Stimulated activated naive CD4-positive, alpha-beta T cell treated with Interleukin-2 at 50 U/mL for 16 hours (primary cell): ENCODE data around the gene MED14.

Experiments used
- DNase-seq: peaks from one replicate; lab custom pipeline; 2025; lab: John Stamatoyannopoulos, UW

MED14 gene

DNA sequence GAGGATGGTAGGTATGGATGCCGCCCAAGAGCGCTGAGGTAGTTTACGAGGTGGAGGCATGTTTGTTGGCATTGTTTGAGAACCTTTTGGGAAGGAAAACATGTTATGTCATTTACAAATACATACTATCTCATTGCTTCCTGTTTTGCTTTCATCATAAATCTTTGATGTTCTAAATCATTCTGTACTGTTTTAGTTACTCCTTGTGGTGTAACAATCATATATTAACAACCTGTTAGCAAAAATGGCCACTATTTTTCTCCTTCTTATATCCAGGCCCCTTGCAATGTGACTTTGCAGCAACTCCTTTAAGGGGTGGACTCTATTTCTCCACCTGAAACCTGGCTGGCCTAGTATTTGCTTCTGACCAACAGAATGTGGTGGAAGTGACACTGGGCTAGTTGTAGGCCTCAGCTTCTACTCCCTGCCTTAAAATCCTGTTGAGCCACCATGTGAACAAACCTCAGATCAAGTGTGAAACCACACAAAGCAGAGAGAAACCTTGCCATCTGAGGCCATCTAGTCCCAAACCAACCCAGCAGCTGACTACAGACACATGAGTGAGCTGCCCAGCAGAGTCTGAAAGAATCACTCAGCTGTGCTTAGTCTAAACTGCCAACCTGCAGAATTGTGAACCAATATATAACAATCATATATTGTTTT lies 72.1 kb downstream of the MED14 start:
- DNase-seq, result no peak

DNA sequence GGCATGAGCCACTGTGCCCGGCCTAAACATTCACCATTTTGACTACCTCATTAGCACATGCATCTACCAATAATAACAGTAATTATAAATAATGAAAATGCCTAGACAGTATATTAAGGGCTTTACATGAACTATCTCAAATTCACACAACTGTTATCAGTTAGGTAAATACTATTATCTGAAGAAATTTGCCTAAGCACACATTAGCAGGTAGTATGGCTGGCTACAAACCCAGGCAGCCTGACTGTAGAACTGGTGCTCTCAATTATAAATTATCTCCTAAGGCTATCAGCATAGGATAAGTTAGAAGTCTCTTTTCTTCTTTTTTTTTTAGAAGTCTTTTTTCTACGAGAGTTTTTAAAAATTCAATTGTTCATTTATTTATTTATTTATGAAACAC lies 73.9 kb downstream of the MED14 start:
- no peak for DNase-seq

DNA sequence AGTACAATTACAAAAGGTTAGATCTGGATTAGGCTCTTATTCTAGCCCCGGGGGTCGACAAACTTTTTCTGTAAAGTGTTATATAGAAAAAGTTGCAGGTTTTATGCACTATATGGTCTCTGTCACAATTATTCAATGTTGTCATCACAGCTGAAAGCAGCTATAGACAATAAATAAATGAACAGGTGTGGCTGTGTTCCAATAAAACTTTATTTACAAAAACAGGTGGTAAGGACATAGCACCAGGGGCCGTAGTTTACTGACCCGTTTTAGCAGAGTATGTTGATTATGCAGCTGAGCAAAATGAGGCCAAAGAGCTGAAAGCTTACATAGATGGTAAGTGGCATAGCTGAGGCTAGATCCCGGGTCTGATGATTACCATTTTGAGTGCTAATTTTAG lies 75.0 kb downstream of the MED14 start:
- DNase-seq, result no peak

DNA sequence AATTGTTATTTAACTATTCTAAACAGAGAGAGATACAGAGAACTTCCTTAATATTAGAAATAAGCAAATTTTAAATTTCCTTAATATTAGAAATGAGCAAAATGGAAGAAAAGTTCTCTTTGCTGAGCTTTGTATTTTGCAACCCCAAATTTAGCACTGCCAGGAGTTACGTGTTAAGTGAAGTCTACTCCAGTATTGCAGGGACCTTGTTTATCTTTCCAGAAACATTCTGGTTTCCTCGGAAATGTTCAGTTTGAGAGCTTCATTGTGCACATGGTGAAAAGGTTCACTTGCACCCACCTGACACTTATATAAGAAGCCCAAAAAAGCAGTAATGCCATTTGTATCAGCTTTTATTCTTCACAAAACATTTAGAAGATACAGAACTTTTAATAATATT lies 81.8 kb downstream of the MED14 start:
- no peak for DNase-seq

DNA sequence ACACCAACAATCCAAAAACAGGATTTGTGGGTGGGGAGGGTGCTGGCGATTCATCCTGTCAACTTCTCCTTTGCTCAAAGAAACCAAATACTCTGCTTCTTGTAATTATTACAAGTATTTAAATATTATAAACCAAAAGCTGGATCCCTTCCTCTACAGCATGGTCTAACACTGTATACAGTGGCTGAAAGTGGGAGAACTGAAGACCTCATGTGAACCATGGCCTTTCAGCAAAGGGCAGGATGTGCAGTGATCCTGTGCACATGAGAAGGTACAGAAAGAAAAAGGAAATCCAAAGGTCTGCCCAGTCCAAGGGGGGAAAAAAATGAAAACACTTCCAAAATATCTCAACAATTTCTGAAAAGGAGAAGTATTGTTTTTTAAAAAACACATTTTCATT lies 82.7 kb downstream of the MED14 start:
- no peak for DNase-seq

DNA sequence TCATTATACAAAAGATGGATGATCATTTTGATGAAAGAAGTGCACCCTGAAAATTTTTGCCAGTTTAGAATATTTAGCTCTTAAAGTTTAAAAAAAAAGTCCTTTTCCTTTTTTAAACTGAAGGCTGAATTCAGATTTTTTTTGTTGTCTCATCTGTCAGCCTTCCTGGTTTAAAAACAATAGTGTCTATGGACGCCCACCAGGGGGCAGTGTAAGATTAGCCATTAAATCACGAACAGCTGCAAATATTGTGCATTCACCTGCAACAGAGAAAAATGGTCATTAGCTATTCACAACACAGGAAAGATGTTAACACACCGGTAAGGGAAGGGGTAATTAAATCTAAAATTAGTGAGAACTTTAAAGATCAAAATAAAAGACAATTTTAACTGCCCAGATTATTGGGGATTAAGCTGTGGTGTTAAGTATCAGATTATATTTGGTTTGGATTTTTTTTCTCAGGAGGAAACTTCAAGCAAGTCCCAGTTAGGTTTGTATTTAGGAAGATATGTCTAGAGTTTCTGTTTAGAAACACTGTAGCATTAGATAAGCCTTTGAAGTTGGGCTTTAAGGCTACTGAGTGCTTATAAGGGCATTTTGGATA lies 83.6 kb downstream of the MED14 start:
- DNase-seq, result peak; percentile 50

DNA sequence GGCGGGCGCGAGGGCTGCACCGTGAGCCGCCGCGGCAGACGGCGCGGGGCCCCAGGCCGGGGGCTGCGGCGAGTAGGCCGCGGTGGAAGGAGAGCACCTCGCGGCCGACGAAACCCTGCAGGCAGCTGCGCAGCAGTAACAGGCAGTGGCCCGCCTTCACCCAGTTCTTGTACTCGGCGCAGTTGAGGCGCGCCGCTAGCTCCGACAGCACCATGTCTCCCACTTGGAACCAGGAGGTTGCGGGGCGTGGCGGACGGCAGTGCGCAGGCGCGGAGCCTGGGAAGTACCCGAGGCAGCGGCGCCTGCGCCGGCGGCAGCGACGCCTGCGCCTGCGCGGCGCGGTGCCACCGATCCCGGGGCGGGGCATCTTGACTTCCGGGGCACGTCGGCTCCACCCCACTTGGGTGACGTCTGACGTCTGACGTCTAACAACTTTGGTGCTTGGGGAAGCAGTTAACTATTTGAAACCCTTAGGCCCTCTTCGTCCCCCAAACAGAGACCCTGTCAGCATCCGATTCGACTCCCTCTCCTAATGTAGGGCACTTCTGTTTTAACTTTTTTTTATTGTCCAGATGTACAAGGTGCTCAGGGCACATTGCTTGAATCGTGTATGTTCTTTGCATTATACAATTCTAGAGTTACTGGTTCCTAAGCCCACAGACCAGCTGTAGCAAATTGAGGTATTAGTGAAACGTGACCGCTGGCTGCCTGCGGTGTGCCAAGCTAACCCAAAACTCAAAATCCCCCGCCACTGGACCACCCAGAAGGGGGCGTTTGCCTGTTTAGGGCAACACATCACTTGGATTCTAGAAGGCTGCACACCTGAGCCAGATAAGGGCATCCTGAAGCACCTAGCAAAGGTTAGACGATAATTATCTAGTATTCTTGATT lies 87.8 kb downstream of the MED14 start, which contains the start of gene CXorf38:
TSS of gene CXorf38 (minus strand) at position 255 of the 891 bp plus-strand sequence. CDS start at position 214, 41 bp downstream.
- peak; percentile 88 for DNase-seq

DNA sequence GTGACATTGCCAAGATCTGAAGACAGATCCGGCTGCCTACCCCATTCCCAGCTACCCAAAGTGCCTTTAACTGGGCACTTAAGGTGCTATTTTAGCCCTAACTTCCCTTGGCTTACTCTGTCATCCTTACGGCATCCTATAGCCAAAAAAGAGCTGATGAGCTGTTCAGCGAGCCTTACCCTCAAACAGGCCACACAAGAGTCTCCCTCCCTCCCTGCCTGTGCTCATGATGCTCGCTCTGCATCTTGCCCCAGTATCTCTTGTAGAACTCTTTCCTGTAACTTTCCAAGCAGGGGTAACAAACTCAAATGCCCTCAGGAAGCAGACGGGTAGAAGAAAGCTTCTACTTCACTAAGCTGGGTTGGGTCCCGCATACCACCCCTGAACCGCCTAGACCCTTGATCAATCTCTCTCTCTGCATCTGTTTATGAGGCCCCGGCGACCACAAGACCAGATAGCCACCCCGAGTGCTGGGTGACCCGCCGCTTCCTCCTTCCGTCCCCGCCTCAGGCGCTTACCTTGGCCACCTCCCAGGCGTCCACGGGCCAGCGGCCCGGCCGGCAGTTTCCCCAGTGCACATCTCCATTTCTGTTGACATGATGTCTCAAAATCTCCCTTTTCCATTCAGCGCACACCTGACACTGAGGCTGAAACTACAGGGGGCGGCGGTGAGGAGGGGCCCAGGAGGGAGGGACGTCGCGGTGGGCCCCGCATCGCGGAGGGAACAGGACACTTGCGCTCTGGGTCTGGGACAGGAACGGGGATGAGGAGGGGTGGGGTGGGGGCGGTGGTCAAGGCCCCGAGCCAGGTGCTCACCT lies 88.6 kb downstream of the MED14 start:
- DNase-seq, result peak; percentile 12

DNA sequence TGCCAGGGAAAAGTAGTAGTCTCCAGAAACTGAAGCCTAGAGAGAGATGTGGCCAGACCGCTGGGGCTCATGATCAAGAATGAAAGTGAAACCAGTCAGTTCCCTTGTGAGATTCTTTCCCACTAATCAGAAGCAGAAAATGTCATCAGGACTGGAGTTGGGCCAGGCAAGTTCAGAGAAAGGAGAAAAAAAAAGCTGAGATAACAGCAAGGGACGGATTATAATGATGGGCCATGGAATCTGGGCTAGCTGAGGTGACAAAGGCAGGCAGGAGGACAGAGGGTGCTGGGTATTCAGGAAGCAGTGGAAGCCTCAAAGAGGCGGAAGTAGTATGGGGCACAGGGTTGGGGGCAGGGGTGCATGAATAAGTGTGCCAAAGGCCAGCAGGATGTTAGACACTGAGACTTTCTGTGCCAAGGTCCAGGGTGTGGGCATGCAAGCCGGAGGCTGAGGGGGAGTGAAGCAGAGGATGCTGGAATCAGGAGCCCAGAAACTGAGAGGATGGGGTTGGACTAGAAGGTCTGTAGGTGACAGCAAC lies 90.5 kb downstream of the MED14 start:
- peak; percentile 1 for DNase-seq

DNA sequence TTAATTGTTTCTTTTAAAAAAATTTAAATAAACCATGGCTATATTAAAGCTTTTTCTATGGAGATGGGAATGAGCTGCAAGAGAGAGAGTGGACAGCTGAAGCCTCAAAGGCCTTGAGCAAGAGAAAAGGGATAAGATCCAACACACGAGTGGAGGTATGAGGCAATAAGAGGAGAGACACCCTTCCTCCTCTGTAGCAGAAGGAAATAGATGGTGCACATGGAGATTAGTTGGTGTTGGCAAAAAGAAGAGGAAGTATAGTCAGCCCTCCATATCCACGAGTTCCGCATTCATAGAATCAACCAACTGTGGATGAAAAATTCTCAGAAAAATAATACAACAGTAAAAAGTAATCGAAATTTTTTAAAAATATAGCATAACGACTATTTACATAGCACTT lies 91.2 kb downstream of the MED14 start:
- no peak for DNase-seq

DNA sequence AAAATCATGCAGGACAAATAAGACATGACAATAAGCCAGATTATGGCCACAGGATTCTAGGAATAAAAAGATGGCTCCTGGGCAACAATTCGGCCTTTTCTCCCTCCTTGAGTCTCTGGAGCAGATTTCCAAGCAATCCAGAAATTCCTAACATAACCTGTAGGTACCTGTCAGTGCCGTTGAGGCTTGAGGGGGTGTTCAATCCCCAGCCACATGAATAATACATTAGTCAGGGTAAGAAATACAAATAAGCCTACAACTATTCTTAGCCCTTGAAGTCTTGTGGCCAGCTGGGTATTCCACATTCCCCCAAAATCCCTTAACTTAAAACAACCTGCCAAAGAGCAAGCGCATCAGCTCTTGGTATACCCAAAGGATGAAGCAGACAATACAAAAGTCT lies 97.7 kb downstream of the MED14 start:
- DNase-seq, result no peak

DNA sequence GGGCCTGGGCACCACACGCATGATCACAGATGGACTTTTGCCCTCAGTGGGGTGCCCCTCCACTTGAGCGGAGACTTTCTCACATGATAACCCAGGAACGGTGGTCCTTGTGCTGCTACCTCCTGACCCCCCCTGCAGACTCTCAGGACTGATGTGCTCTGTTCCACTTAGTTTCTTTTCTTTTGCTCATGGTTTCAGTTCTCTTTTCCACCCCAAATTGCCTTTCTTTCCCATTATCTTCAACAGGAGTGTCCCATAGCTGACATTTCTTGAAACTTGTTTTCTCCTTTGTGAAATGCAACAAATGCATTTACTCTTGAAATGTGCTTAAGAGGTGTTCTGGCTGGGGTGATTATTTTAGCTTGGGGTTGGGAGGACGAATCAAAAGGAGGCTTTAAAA lies 103.1 kb downstream of the MED14 start:
- no peak for DNase-seq

DNA sequence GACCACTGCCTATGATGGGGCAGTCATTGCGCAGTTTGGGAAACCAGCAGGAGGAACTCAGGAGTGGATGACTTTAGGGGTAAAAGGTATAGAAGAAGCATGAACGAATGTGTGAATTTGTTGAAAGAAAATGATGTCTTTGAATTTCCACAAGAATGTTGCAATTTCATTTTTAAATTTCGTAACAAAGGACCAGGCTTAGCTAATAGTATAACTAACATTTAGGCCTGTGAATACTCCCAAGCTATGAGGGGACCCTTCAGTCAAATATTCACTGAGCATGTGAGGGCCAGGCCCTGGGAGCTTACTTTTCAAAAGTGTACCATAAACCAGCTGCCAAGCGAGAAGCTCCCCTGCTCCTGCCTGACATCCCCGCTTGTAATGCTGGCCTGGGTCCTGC lies 106.8 kb downstream of the MED14 start:
- DNase-seq, result no peak

DNA sequence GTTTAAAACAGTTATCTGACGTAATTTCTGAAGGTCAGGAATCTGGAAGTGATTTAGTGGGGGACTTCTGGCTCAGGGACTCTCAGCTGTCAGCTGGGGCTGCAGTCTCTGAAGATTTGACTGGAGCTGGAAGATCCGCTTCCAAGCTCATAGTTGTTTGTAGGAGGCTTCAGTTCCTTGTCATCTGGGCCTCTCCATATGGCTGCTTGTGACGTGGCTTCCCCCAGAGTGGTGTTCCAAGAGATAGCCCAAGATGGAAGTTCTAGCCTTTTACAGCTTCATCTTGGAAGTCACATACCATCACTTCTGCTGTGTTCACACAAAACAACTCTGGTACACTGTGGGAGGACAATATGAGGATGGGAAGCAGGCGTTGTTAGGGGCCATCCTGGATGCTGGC lies 110.0 kb downstream of the MED14 start:
- DNase-seq, result no peak

DNA sequence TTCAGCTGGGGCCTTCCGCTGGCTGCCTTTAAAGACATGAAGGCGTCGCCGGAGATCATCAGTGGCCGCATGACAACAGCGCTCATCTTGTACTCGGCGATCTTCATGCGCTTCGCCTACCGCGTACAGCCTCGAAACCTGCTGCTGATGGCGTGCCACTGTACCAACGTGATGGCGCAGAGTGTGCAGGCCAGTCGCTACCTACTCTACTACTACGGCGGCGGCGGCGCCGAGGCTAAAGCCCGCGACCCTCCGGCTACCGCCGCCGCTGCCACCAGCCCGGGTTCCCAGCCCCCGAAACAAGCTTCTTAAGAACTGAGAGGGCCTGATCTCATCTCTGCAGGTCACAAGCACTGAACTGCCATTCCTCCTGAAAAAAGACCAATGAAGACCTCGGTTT lies 111.7 kb downstream of the MED14 start:
- DNase-seq, result no peak

DNA sequence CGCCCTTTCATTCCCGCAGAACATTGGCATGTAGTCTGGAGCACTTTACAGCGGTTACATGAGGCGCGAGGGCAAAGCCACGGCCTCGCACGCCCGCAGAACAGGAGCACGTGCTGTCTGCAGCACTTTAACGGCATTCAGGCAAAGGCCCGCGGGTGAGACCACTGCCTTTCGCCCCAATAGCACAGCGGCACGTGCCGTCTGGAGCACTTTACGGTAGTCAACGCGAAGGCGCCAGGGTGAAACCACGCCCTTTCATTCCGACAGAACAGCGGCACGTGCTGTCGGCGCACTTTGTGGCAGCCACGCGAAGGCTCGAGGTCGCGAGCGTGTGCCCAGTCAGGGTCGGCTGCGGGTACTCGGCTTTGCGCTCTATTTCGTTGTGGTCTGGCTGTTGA lies 112.2 kb downstream of the MED14 start, which contains the start of gene MPC1L:
TSS of gene MPC1L (plus strand) at position 290 of the 398 bp plus-strand sequence. CDS start 138 bp downstream, outside the sequence.
- no peak for DNase-seq

DNA sequence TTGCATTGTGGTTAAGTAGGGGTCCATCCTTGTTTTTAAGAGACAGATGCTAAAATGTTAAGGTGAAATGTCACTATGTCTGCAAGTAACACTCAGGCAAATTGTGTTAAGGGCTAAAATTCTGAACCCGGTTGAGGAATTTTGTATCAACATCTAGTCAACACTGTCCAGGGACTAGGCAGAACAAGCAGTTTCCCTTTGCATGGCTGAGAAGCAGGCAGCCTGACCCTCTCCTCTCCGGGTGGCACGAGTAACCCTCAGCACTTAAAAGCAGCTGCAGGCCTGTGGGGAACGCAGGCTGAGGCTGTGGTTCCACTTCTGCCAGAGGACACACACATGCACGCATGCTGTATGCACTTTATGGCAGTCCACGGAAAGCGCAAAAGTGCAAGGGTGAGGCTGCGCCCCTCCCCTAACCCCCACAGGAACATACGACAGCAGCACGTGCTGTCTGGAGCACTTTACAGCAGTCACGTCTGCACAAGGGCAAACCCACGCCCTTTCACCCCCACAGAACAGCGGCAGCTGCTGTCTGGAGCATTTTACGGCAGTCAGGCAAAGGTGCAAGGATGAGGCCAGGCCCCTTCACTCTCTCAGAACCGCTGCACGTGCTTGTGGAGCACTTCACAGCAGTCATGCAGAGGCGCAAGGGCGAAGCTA lies 112.7 kb downstream of the MED14 start:
- DNase-seq, result no peak

DNA sequence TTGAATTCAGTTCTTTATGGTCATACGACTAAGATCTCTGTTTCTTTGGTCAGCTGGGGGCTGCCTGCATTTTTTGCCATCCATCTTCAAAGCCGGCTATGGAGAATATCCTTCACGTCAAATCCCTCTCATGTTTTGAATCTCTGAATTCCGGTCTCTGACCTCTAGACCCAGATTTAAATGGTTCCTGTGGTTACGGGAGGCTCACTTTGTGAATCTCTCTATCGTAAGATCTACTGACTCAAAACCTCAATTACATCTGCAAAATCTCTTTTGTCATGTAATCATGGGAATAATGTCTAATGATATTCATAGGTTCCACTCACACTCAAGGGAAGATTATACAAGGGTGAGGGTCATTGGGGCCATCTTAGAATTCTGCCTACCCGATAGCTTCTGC lies 117.8 kb downstream of the MED14 start:
- no peak for DNase-seq

DNA sequence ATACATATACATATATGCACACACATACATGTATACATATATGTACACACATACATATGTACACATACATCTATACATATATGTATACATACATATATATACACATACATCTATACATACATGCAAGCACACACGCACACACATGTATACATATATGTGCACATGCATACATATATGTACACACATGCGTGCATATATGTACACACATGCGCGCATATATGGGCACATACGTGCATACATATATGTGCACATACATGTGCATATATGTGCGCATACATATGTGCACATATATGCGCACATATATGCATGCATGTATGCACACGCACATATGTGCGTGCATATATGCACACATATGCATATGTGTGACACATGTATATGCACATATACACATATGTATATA lies 119.4 kb downstream of the MED14 start:
- no peak for DNase-seq

DNA sequence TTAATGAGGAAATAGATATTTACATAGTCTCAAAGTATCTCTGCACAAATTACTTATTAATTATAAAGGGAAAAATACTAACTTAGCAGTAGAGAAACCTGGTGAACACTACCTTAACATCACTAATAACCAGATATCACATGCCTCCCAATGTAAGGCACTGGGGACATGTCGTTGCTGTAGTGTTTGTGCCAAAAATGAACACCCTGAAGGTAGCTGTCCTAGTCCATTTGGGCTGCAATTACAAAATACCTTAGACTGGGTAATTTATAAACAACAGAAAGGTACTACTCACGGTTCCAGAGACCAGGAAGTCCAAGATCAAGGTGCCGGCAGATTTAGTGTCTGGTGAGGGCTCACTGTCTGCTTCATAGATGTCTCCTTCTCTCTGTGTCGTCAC lies 122.8 kb downstream of the MED14 start:
- no peak for DNase-seq

DNA sequence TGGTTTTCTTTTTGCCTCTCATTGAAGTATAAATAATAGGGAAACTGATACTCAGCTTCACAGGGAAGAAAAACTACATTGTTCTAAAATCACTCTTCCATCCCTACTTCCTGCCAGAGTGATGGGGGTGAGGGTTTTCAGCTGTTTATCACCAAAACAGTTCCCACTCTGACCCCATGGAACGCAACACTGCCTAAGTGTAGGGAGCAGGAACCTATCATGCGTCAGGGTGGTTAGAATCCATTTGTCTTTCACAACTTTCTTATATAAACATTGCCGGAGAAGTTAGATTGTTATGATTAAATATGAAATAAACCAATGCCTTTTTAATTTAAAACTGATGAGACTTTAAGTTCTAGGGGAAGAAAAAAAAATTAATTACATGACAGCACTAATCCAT lies 128.0 kb downstream of the MED14 start:
- no peak for DNase-seq
